Glomerular visceral epithelial cell (primary cell): ENCODE data around the gene RFX6.

Experiments
- DNase-seq: peaks from one replicate; pipeline ENCODE4 v3.0.0-alpha.2; 2016; ENCODE audit errors: extremely low spot score

Gene RFX6

DNA sequence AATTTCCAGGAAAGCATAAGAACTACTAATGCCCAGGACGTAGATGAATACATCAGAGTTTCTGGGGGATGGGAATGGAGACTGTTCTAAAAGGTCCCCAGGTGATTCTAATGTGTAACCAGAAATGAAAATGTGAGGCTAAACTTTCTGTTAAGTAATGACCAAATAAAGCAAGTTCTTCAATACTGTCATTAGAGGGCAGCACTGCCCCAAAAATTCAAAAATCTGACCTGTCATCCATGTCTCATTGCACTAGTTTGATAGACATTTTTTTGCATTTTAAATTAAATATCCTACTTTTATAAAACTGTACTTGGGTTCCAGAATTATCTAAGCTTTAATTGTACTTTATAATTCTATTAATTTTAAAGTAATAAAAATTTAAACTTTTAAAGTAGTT is 94.9 kb downstream of the RFX6 start:
- DNase-seq, result peak; percentile 45

DNA sequence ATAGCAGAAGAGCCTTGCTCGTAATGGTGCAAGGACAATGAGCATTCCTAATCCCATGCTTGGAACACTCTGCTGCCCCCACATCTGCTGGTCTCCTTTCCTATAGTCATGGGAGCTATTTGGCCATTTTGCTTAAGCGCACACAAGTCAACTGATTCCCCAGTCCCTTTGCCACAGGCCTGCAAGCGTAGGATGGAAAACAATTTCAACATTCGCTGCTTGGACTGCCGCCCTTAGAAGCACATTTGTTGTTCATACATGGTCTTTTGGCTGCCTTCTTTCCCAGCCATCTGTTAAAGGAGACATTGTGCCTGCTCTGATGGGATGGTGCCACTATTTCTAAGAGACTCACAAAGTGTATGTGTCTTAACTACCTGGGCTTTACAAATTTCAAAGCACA is 96.9 kb downstream of the RFX6 start:
- no peak for DNase-seq

DNA sequence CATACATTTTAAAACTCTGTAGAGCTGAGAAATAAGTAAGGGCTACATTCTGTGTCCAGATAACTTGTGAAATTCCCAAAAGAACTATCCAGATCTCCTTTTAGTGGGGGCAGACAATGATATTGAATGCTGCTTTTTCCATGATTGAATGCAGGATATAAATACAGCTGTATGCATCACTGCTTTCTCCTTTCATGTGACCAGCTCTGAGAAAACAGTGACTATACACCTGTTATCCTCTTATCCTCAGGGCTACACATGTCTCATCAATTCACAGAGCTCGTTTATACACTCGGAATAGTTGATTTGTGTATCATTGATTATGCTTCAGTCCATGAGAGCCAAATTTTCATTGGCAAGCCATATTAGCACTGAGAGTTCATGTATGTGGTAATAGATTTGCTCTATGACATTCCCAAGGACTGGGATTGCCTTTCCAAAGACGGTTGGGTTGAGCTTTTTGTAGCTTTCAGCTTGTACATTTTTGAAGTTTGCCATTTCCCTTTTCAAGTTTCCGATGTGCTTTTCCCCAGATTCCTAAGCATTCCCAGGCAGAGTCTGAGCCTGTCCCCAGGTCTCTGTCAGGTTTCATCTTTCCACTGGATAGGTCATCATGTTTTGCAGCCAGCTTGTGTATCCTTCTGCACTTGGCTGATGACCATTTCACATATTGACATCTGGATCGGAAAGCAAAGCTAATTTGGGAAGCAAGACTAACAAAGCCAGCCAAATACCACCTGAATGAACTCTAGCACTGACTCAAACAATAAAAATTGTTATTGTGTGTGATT is 97.7 kb downstream of the RFX6 start:
- DNase-seq, result no peak

DNA sequence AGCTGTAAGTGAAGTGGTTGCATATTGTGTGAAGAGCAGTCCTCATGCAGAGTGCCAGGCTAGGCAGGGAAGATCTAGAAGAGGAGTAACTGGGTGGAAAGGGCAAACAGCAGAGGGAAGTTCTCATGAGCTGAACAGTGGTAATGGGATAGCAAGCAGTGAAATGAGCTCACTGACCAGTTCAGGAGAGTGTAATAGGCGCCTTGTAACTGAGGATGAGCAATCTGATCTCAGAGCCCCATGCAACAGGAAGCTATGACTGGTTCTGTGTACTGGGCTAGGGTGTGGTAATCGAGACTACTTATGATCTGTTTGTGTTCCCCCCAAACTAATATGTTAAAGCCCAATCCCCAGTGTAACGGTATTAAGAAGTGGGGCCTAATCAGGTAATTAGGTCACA is 98.6 kb downstream of the RFX6 start:
- no peak for DNase-seq

DNA sequence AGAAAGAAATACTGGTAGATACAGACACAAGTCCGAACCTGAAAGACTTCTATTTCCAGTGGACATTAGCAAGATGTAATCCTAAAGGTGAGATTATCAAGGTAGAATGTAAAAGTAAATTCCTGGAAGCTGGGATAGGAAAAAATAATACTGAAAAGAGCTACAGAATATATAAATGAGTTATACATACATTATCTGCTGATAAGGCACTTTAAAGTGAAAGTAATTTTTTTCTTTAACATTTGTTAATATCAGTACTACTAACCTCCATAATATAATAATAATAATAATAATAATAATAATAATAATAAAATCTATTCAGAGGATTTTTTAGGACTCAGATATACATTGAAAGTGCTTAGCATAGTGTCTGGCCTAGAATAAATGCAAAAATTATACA is 102.5 kb downstream of the RFX6 start:
- DNase-seq, result no peak
